ENCODE results near the gene GPR183. TPM values are rescaled to one million over a fixed set of nuclear protein-coding genes. Genes with fewer than 3 reads are reported as not detected.

GPR183 gene
- total and polyA plus RNA-seq, 9 donors = 1.4 to 3.0 (median 1.9) TPM

- DNase-seq = peak; percentile 40
- Histone ChIP-seq H3K4me3 (ENCODE audit: low read length) (no peak overlapping the region), H3K9me3 (replicated peaks; ENCODE audit: control insufficient read depth, low read depth, low read length) (no peaks in the 10 kb centered on the region), H3K27me3 (ENCODE audit: control insufficient read depth, insufficient read depth, low read length) (no peaks in the 10 kb centered on the region), H3K4me1 (ENCODE audit: control insufficient read depth, insufficient read depth, low read length) (peaks cover 4% of the 10 kb centered on the region), H3K27ac (ENCODE audit: low read length) (no peak overlapping the region), H3K36me3 (ENCODE audit: control insufficient read depth, insufficient read depth, low read length) (peaks cover 10% of the 10 kb centered on the region)
- WGBS (ENCODE audit: insufficient coverage) = no CpG with 5 or more reads among the region's 7 CpGs
Observed at GRCh38 chr13:99263126-99263785, 43.9 kb downstream of the GPR183 start.

GRCh38 chr13:99261059-99261458 lies 46.1 kb downstream of the GPR183 start:
- no peak for DNase-seq
- Histone ChIP-seq H3K36me3 (ENCODE audit: control insufficient read depth, insufficient read depth, low read length) (peaks cover 4% of the 10 kb centered on the region), H3K4me1 (ENCODE audit: control insufficient read depth, insufficient read depth, low read length) (peaks cover 7% of the 10 kb centered on the region), H3K27me3 (ENCODE audit: control insufficient read depth, insufficient read depth, low read length) (no peaks in the 10 kb centered on the region), H3K4me3 (ENCODE audit: low read length) (no peak overlapping the region), H3K9me3 (replicated peaks; ENCODE audit: control insufficient read depth, low read depth, low read length) (no peaks in the 10 kb centered on the region), H3K27ac (ENCODE audit: low read length) (no peak overlapping the region)
- 50% methylated on average over 1 of the region's 1 CpG for WGBS (ENCODE audit: insufficient coverage)

GRCh38 chr13:99260216-99260615 lies 47.0 kb downstream of the GPR183 start:
- DNase-seq = no peak
- Histone ChIP-seq H3K27ac (ENCODE audit: low read length) (no peak overlapping the region), H3K27me3 (ENCODE audit: control insufficient read depth, insufficient read depth, low read length) (no peaks in the 10 kb centered on the region), H3K4me3 (ENCODE audit: low read length) (no peak overlapping the region), H3K4me1 (ENCODE audit: control insufficient read depth, insufficient read depth, low read length) (peaks cover 7% of the 10 kb centered on the region), H3K36me3 (ENCODE audit: control insufficient read depth, insufficient read depth, low read length) (peaks cover 6% of the 10 kb centered on the region), H3K9me3 (replicated peaks; ENCODE audit: control insufficient read depth, low read depth, low read length) (no peaks in the 10 kb centered on the region)
- WGBS (ENCODE audit: insufficient coverage) = 83% methylated on average over 1 of the region's 5 CpGs

GRCh38 chr13:99258946-99259345 lies 48.3 kb downstream of the GPR183 start:
- no peak overlapping the region for H3K27ac ChIP-seq (ENCODE audit: low read length)

GRCh38 chr13:99258210-99258860 lies 48.9 kb downstream of the GPR183 start, which contains the start of gene GPR18:
GPR18 (minus strand) TSS chr13:99258379; CDS start chr13:99255872, 2,507 bp downstream.
- no CpG with 5 or more reads among the region's 4 CpGs for WGBS (ENCODE audit: insufficient coverage)

More at GRCh38 chr13:99258946-99259345, 48.3 kb downstream of the GPR183 start:
- Histone ChIP-seq H3K27me3 (ENCODE audit: control insufficient read depth, insufficient read depth, low read length) (no peaks in the 10 kb centered on the region), H3K4me1 (ENCODE audit: control insufficient read depth, insufficient read depth, low read length) (peaks cover 4% of the 10 kb centered on the region), H3K36me3 (ENCODE audit: control insufficient read depth, insufficient read depth, low read length) (peaks cover 6% of the 10 kb centered on the region), H3K9me3 (replicated peaks; ENCODE audit: control insufficient read depth, low read depth, low read length) (no peaks in the 10 kb centered on the region), H3K4me3 (ENCODE audit: low read length) (no peak overlapping the region)
- WGBS (ENCODE audit: insufficient coverage) = no CpG with 5 or more reads among the region's 3 CpGs
- DNase-seq = peak; percentile 40

GRCh38 chr13:99257291-99257690 lies 49.9 kb downstream of the GPR183 start:
- H3K27me3 ChIP-seq (ENCODE audit: control insufficient read depth, insufficient read depth, low read length) = no peaks in the 10 kb centered on the region
- H3K4me3 ChIP-seq (ENCODE audit: low read length) = no peak overlapping the region
- no CpG with 5 or more reads among the region's 2 CpGs for WGBS (ENCODE audit: insufficient coverage)
- peaks cover 2% of the 10 kb centered on the region for H3K4me1 ChIP-seq (ENCODE audit: control insufficient read depth, insufficient read depth, low read length)
- peaks cover 6% of the 10 kb centered on the region for H3K36me3 ChIP-seq (ENCODE audit: control insufficient read depth, insufficient read depth, low read length)
- H3K27ac ChIP-seq (ENCODE audit: low read length) = no peak overlapping the region
- H3K9me3 ChIP-seq (replicated peaks; ENCODE audit: control insufficient read depth, low read depth, low read length) = no peaks in the 10 kb centered on the region
- DNase-seq = no peak

More at GRCh38 chr13:99258210-99258860, 48.9 kb downstream of the GPR183 start, which contains the start of gene GPR18:
- H3K27me3 ChIP-seq (ENCODE audit: control insufficient read depth, insufficient read depth, low read length) = no peaks in the 10 kb centered on the region
- H3K4me1 ChIP-seq (ENCODE audit: control insufficient read depth, insufficient read depth, low read length) = peaks cover 2% of the 10 kb centered on the region
- H3K27ac ChIP-seq (ENCODE audit: low read length) = no peak within 1 kb of the TSS
- H3K36me3 ChIP-seq (ENCODE audit: control insufficient read depth, insufficient read depth, low read length) = peaks cover 6% of the 10 kb centered on the region
- DNase-seq = no peak
- no peaks in the 10 kb centered on the region for H3K9me3 ChIP-seq (replicated peaks; ENCODE audit: control insufficient read depth, low read depth, low read length)
- H3K4me3 ChIP-seq (ENCODE audit: low read length) = no peak within 1 kb of the TSS

GRCh38 chr13:99256709-99257108 lies 50.5 kb downstream of the GPR183 start:
- no peaks in the 10 kb centered on the region for H3K9me3 ChIP-seq (replicated peaks; ENCODE audit: control insufficient read depth, low read depth, low read length)
- H3K4me1 ChIP-seq (ENCODE audit: control insufficient read depth, insufficient read depth, low read length) = peaks cover 2% of the 10 kb centered on the region
- H3K27me3 ChIP-seq (ENCODE audit: control insufficient read depth, insufficient read depth, low read length) = no peaks in the 10 kb centered on the region
- no peak overlapping the region for H3K4me3 ChIP-seq (ENCODE audit: low read length)
- no peak overlapping the region for H3K27ac ChIP-seq (ENCODE audit: low read length)
- peaks cover 10% of the 10 kb centered on the region for H3K36me3 ChIP-seq (ENCODE audit: control insufficient read depth, insufficient read depth, low read length)
- DNase-seq = no peak
- WGBS (ENCODE audit: insufficient coverage) = no CpG with 5 or more reads among the region's 3 CpGs

- no peak overlapping the region for H3K27ac ChIP-seq (ENCODE audit: low read length)
- H3K9me3 ChIP-seq (replicated peaks; ENCODE audit: control insufficient read depth, low read depth, low read length) = no peaks in the 10 kb centered on the region
- no peak overlapping the region for H3K4me3 ChIP-seq (ENCODE audit: low read length)
- peaks cover 2% of the 10 kb centered on the region for H3K4me1 ChIP-seq (ENCODE audit: control insufficient read depth, insufficient read depth, low read length)
- H3K27me3 ChIP-seq (ENCODE audit: control insufficient read depth, insufficient read depth, low read length) = no peaks in the 10 kb centered on the region
- WGBS (ENCODE audit: insufficient coverage) = no CpG with 5 or more reads among the region's 2 CpGs
- H3K36me3 ChIP-seq (ENCODE audit: control insufficient read depth, insufficient read depth, low read length) = peaks cover 10% of the 10 kb centered on the region
- DNase-seq = peak; percentile 49
Observed at GRCh38 chr13:99256283-99256682, 50.9 kb downstream of the GPR183 start.

GRCh38 chr13:99255271-99255670 lies 51.9 kb downstream of the GPR183 start:
- Histone ChIP-seq H3K27ac (ENCODE audit: low read length) (no peak overlapping the region), H3K9me3 (replicated peaks; ENCODE audit: control insufficient read depth, low read depth, low read length) (no peaks in the 10 kb centered on the region)
- 53% methylated on average over 5 of the region's 10 CpGs for WGBS (ENCODE audit: insufficient coverage)

GRCh38 chr13:99254830-99255229 lies 52.4 kb downstream of the GPR183 start:
- no peak overlapping the region for H3K27ac ChIP-seq (ENCODE audit: low read length)
- peak; percentile 83 for DNase-seq
- WGBS (ENCODE audit: insufficient coverage) = 47% methylated on average over 8 of the region's 14 CpGs
- peaks cover 8% of the 10 kb centered on the region for H3K36me3 ChIP-seq (ENCODE audit: control insufficient read depth, insufficient read depth, low read length)
- no peaks in the 10 kb centered on the region for H3K9me3 ChIP-seq (replicated peaks; ENCODE audit: control insufficient read depth, low read depth, low read length)
- no peak overlapping the region for H3K4me3 ChIP-seq (ENCODE audit: low read length)
- peaks cover 2% of the 10 kb centered on the region for H3K4me1 ChIP-seq (ENCODE audit: control insufficient read depth, insufficient read depth, low read length)
- no peaks in the 10 kb centered on the region for H3K27me3 ChIP-seq (ENCODE audit: control insufficient read depth, insufficient read depth, low read length)

More at GRCh38 chr13:99255271-99255670, 51.9 kb downstream of the GPR183 start:
- peaks cover 2% of the 10 kb centered on the region for H3K4me1 ChIP-seq (ENCODE audit: control insufficient read depth, insufficient read depth, low read length)
- H3K27me3 ChIP-seq (ENCODE audit: control insufficient read depth, insufficient read depth, low read length) = no peaks in the 10 kb centered on the region
- H3K36me3 ChIP-seq (ENCODE audit: control insufficient read depth, insufficient read depth, low read length) = peaks cover 10% of the 10 kb centered on the region
- H3K4me3 ChIP-seq (ENCODE audit: low read length) = no peak overlapping the region
- peak; percentile 29 for DNase-seq

Measured in muscle of leg (tissue), 11 donors.